ENCODE data around the gene FOXG1.

- no peak for TF ChIP-seq EZH2 (IDR thresholded peaks at IDR 0.05; ENCODE audit: borderline replicate concordance, low read length)
- no peak for TF ChIP-seq CTCF (IDR thresholded peaks at IDR 0.05; ENCODE audit: low read length)
These were observed 637 bp upstream of the FOXG1 start for GRCh38 chr14:28765831-28766468.

Measured in OCI-LY1 (cell line).